22Rv1 (cell line): ENCODE measurements around the gene SOX1.

Experiments
- H3K27ac ChIP-seq: fragments of 450-650 bp; 2 replicates; pipeline ENCODE4 v1.5.1; 2017
- ZFX ChIP-seq: fragments of 450-650 bp; IDR thresholded peaks from 2 replicates; pipeline ENCODE4 v1.6.1; 2017; ENCODE audit warnings: antibody characterized with exemption, borderline replicate concordance
- TF ChIP-seq, protein P1 (sequence below): fragments of 450-650 bp; IDR thresholded peaks from 2 replicates; pipeline ENCODE4 v1.5.1; 2017; ENCODE audit warnings: mild to moderate bottlenecking

The SOX1 gene

DNA sequence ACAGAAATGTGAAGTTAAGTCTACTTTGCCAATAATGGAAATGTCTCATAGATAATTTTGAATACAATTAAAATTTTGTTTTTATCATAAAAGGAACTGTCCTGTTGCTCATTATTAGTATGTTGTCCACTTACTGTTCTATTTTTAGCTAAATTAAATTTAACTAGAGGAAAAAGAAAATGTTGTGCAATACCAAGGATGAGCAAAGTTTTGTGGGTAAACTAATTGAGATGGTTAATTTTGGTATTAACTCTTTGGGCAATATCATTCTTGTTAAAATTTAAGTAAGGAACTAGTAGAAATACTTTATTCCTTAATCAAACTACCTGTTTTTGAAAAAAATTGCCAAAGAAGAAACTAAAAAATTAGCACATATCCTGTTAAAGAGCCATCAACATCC lies 43.5 kb downstream of the SOX1 start:
- H3K27ac ChIP-seq, result no peak overlapping the region
- no peak for TF ChIP-seq ZFX
- TF ChIP-seq, protein P1, sequence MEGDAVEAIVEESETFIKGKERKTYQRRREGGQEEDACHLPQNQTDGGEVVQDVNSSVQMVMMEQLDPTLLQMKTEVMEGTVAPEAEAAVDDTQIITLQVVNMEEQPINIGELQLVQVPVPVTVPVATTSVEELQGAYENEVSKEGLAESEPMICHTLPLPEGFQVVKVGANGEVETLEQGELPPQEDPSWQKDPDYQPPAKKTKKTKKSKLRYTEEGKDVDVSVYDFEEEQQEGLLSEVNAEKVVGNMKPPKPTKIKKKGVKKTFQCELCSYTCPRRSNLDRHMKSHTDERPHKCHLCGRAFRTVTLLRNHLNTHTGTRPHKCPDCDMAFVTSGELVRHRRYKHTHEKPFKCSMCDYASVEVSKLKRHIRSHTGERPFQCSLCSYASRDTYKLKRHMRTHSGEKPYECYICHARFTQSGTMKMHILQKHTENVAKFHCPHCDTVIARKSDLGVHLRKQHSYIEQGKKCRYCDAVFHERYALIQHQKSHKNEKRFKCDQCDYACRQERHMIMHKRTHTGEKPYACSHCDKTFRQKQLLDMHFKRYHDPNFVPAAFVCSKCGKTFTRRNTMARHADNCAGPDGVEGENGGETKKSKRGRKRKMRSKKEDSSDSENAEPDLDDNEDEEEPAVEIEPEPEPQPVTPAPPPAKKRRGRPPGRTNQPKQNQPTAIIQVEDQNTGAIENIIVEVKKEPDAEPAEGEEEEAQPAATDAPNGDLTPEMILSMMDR, result no peak

DNA sequence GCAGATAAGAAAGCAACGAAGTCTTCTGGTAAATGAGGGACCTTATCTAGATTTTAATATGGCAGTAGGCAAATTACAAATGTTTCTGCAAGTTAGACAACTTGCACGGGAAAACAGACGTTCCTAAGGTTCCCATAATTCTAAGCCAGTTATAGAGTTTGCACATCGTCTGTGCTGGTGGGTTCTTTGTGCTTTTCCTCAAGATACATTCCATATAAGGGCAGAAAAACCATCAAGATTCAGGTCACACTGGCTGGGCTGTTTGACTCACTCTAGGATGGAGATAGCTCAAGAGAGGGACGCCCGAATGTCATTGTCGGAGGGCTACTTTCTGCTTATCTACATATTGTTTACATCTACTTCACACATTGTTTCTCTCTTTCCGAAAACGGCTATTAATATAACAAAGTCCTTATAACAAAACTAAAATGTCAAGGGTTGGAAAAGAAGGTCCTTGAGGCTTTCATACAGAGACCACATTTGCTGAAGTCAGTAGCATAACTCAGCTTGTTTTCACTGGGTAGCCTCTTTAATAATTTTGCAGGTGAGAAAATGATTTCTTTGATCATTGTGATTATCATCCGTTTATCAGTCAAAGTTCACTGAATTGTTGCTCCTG lies 44.4 kb downstream of the SOX1 start:
- no peak overlapping the region for H3K27ac ChIP-seq
- TF ChIP-seq ZFX, result no peak
- TF ChIP-seq, protein P1, result no peak

DNA sequence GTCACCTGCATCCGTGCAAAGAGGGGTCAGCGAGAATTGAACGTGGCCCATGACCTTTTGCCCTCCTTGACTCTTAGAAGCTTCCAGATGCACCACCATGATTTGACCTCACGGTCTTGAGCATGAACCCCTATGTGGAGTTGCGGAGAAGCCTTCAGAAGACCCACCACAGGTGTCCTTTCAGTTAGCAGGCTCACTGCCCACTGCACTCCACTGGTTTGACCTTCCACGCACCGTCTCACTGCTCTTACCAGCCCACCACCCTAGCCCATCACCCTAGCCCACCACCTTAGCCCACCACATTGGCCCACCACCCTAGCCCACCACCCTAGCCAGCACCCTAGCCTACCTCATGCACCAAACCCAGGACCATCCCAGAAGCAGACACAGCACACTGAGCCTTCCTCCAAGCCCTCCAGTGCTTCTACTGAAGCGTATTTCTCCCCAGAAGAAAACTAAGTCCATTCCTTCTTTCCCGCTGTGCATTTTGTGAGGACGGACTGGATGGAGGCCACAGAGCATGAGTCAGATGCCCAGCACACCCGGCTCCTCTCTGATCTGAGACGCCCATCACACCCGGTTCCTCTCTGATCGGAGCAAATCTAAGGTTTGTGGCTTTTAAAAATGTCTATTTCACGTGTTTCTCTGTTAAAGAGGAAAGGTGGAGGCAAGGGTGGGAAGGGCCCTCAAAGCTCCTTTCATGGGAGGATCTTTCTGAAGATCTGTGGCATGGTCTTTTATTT lies 45.8 kb downstream of the SOX1 start:
- TF ChIP-seq, protein P1, result no peak
- no peak for TF ChIP-seq ZFX
- no peak overlapping the region for H3K27ac ChIP-seq

DNA sequence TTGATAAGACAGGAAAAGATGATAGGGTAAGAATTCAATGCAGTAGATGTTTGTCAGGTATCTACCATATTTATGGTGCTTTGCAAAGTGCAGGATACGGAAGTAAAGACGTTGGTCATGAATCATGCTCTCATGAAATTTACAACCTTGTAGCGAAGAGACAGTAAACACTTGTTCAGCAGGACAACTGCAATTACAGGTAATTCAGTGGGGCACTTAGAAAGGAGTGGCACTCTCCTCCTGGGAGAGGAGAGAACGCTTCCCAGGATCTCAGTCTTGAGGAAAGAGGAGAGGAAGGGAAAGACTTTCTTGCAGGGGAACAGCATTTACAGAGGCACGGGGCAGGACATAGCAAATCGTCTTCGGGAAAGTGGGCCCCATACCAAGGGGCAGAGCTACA lies 46.4 kb downstream of the SOX1 start:
- TF ChIP-seq, protein P1, result no peak
- no peak for TF ChIP-seq ZFX
- no peak overlapping the region for H3K27ac ChIP-seq

DNA sequence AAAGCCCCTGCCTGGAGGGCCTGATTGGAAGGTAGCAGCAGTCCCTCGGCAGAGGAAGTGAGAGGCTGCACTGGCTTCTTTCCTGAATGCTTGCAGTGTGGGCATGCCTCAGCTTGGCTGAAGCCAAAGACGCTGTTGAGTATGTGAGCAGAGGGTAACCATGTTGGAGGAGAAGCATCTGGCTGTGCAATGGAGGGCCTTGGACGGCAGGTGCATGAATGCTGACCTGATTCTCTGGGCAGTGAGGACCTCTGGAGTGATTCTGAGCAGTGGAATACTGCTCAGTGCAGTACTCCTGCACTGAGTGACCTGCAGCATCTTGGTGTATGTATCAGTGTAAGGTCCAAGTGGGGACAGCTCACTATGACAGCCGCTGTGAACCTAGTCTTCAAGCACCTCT lies 46.9 kb downstream of the SOX1 start:
- TF ChIP-seq ZFX, result no peak
- TF ChIP-seq, protein P1, result no peak
- no peak overlapping the region for H3K27ac ChIP-seq

DNA sequence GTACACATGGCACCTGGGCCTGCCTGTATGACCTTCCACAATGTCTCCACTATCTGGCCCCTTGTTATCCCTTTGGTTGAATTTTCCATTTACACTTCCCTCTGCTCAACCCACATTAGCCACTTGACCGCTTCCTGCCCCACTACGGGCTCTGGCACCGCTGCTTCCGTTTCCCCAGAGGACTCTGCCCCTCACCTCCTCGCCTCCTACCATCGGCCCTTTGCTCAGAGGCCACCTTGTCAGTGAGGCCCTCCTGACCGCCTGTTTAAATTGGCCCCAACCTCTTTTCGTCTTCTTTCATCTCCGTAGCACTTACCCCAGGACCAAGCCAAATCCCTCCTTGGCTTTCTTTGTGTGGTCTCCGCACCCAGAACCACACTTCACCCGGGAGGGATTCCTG lies 47.4 kb downstream of the SOX1 start:
- TF ChIP-seq, protein P1, result no peak
- no peak for TF ChIP-seq ZFX
- H3K27ac ChIP-seq, result no peak overlapping the region

DNA sequence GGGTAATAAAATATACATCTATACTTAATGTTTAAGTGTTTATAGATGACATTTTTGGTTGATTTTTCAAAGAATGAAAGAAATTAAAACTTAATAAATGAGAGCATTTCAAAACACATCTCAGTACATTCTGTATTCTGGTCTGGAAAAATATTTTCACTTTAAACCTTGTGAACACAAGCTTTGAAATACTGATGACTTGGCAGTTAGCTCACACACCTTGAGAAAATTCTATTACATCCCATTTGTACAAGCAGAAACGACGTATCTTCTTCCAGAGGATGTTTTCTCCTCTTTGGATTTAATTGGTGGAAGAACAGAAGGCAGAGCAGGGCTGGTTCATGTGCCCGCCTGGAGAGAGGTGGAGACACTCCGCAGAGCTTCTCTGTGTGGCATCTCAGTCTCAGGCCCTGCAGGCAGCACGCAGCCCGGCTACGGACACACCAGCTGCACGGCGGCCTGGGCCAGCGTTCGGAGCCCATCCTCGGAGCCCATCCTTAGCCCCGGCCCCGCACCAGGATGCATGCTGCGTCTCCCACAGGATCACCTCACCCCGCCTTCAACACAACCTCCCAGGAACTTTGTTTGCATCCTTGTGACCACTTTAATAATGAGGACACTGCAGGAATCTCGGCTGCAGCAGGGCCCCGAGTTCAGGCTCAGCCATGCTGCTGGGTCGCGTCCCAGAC lies 48.6 kb downstream of the SOX1 start:
- no peak for TF ChIP-seq ZFX
- TF ChIP-seq, protein P1, result no peak
- no peak overlapping the region for H3K27ac ChIP-seq
